IMR-90 (cell line): ENCODE measurements around the gene PAM16. TPM values are rescaled to one million over a fixed set of nuclear protein-coding genes. Genes with fewer than 3 reads are reported as not detected.

ENCODE experiments used
- ATAC-seq: fragments of 200-7000 bp; cut with Tn5 transposase; 2 replicates; pipeline ENCODE4 v1.9.1; 2020; ENCODE audit warnings: low read depth, mild to moderate bottlenecking, moderate library complexity
- BruUV-seq: library from RNA; stranded (reverse); fragments of 400-500 nt; replicated peaks from 2 replicates; lab custom pipeline; 2021; lab: Mats Ljungman, UMichigan
- CTCF ChIA-PET: fragments of 300-600 bp; formaldehyde crosslinking; extraction: SDS; loops from one replicate; lab custom pipeline; 2021; ENCODE audit warnings: antibody characterized with exemption; lab: Yijun Ruan, JAX
- POLR2A ChIA-PET: fragments of 300-600 bp; sonication (Branson Sonifier 250); formaldehyde crosslinking; loops from one replicate; lab custom pipeline; 2022; ENCODE audit warnings: antibody characterized with exemption; ENCODE audit not compliant: unreplicated experiment; lab: Charles Lee
- DNase-seq: peaks from one replicate; pipeline ENCODE4 v3.0.0; 2013
- H2AFZ ChIP-seq: replicated peaks from 2 replicates; pipeline ENCODE3; 2013; ENCODE audit warnings: low read length, mild to moderate bottlenecking; ENCODE audit not compliant: poor library complexity
- H2AK5ac ChIP-seq: 2 replicates; pipeline ENCODE4 v1.6.1; 2013; ENCODE audit warnings: low read depth, low read length, inconsistent platforms
- H2AK9ac ChIP-seq: replicated peaks from 2 replicates; pipeline ENCODE3; 2013; ENCODE audit warnings: mild to moderate bottlenecking, low read depth, low read length, moderate library complexity; ENCODE audit not compliant: poor library complexity
- H2BK120ac ChIP-seq: 2 replicates; pipeline ENCODE4 v1.6.1; 2013; ENCODE audit warnings: low read depth, low read length, inconsistent platforms
- H2BK15ac ChIP-seq: 3 replicates; pipeline ENCODE4 v1.6.1; 2013; ENCODE audit warnings: low read depth, low read length, inconsistent platforms
- H2BK20ac ChIP-seq: 2 replicates; pipeline ENCODE4 v1.6.1; 2013; ENCODE audit warnings: low read depth, mild to moderate bottlenecking, inconsistent platforms, low read length, moderate library complexity
- H2BK5ac ChIP-seq: 2 replicates; pipeline ENCODE4 v1.6.1; 2013; ENCODE audit warnings: mild to moderate bottlenecking, low read depth, low read length, inconsistent platforms; ENCODE audit not compliant: poor library complexity, severe bottlenecking
- H3K14ac ChIP-seq: replicated peaks from 2 replicates; pipeline ENCODE4 v1.6.1; 2013; ENCODE audit warnings: low read depth, low read length, inconsistent platforms
- H3K18ac ChIP-seq: 2 replicates; pipeline ENCODE4 v1.6.1; 2013; ENCODE audit warnings: low read depth, low read length, control low read depth
- H3K23ac ChIP-seq: 2 replicates; pipeline ENCODE4 v1.6.1; 2013; ENCODE audit warnings: low read depth, low read length, inconsistent platforms
- H3K27ac ChIP-seq: 2 replicates; pipeline ENCODE4 v1.5.1; 2013; ENCODE audit warnings: mild to moderate bottlenecking, control low read depth, low read length; ENCODE audit not compliant: insufficient read depth
- H3K27me3 ChIP-seq: 2 replicates; pipeline ENCODE4 v1.6.1; 2013; ENCODE audit warnings: low read length; ENCODE audit not compliant: control insufficient read depth, insufficient read depth
- H3K36me3 ChIP-seq: 2 replicates; pipeline ENCODE4 v1.6.1; 2013; ENCODE audit warnings: low read length, mixed read lengths; ENCODE audit not compliant: control insufficient read depth, insufficient read depth
- H3K4ac ChIP-seq: 2 replicates; pipeline ENCODE4 v1.6.1; 2013; ENCODE audit warnings: low read depth, low read length, inconsistent platforms
- H3K4me1 ChIP-seq: 2 replicates; pipeline ENCODE4 v1.6.1; 2013; ENCODE audit warnings: low read length, mixed read lengths; ENCODE audit not compliant: control insufficient read depth, insufficient read depth
- H3K4me2 ChIP-seq: 2 replicates; pipeline ENCODE4 v1.6.1; 2013; ENCODE audit warnings: low read depth, mild to moderate bottlenecking, control low read depth, low read length, moderate library complexity
- H3K4me3 ChIP-seq: 2 replicates; pipeline ENCODE4 v1.5.1; 2013; ENCODE audit warnings: low read depth, mild to moderate bottlenecking, control low read depth, low read length, moderate library complexity; ENCODE audit not compliant: insufficient read depth
- H3K56ac ChIP-seq: 2 replicates; pipeline ENCODE4 v1.6.1; 2013; ENCODE audit warnings: low read length, inconsistent platforms; ENCODE audit not compliant: insufficient read depth; ENCODE audit errors: extremely low read depth
- H3K79me1 ChIP-seq, 2 experiments: 2 replicates each; pipeline ENCODE4 v1.6.1; 2013; ENCODE audit warnings: low read length in 2 of 2, inconsistent platforms in 1 of 2, low read depth in 1 of 2
- H3K9ac ChIP-seq: 2 replicates; pipeline ENCODE4 v1.6.1; 2013; ENCODE audit warnings: low read depth, low read length, control low read depth
- H3K9me1 ChIP-seq: 2 replicates; pipeline ENCODE4 v1.6.1; 2013; ENCODE audit warnings: low read length, inconsistent platforms; ENCODE audit not compliant: insufficient read depth
- H3K9me3 ChIP-seq: 2 replicates; pipeline ENCODE4 v1.6.1; 2013; ENCODE audit warnings: low read length; ENCODE audit not compliant: control insufficient read depth, insufficient read depth
- H4K20me1 ChIP-seq: 2 replicates; pipeline ENCODE4 v1.6.1; 2013; ENCODE audit warnings: low read length, inconsistent platforms; ENCODE audit not compliant: insufficient read depth
- H4K5ac ChIP-seq: 2 replicates; pipeline ENCODE4 v1.6.1; 2013; ENCODE audit warnings: mild to moderate bottlenecking, low read depth, low read length, control low read depth
- H4K8ac ChIP-seq, 2 experiments: 2 replicates each; pipeline ENCODE4 v1.6.1; 2013; ENCODE audit warnings: low read depth in 2 of 2, low read length in 2 of 2, control low read depth in 1 of 2, inconsistent platforms in 1 of 2
- H4K91ac ChIP-seq: 2 replicates; pipeline ENCODE4 v1.6.1; 2013; ENCODE audit warnings: low read depth, low read length, inconsistent platforms; ENCODE audit not compliant: insufficient read depth
- CEBPB ChIP-seq: IDR thresholded peaks from 2 replicates; pipeline ENCODE4 v1.6.1; 2012; ENCODE audit warnings: low read depth, low read length, improper control_type of control experiment
- CHD1 ChIP-seq: IDR thresholded peaks from 2 replicates; pipeline ENCODE4 v1.6.1; 2012; ENCODE audit warnings: low read depth, low read length, improper control_type of control experiment
- MAFK ChIP-seq: IDR thresholded peaks from 2 replicates; pipeline ENCODE4 v1.6.1; 2012; ENCODE audit warnings: low read depth, low read length, improper control_type of control experiment
- MXI1 ChIP-seq: IDR thresholded peaks from 2 replicates; pipeline ENCODE4 v1.6.1; 2012; ENCODE audit warnings: low read depth, mild to moderate bottlenecking, low read length, moderate library complexity, borderline replicate concordance
- RAD21 ChIP-seq: IDR thresholded peaks from 2 replicates; pipeline ENCODE4 v1.6.1; 2012; ENCODE audit warnings: low read length, improper control_type of control experiment
- RCOR1 ChIP-seq: IDR thresholded peaks from 2 replicates; pipeline ENCODE4 v1.6.1; 2012; ENCODE audit warnings: mild to moderate bottlenecking, low read length, improper control_type of control experiment; ENCODE audit not compliant: insufficient replicate concordance
- RFX5 ChIP-seq: IDR thresholded peaks from 2 replicates; pipeline ENCODE4 v1.8.0; 2012; ENCODE audit warnings: low read depth, mild to moderate bottlenecking, low read length, moderate library complexity
- WGBS, 2 experiments: methylation state at CpG; one replicate each; pipeline versions ENCODE4 v1.1.5 to v1.1.7; 2013; ENCODE audit warnings: missing lambda C conversion rate in 2 of 2; ENCODE audit not compliant: insufficient read length in 1 of 2; ENCODE audit errors: extremely low coverage in 2 of 2; 5-methylcytosine and 5-hydroxymethylcytosine counted together
- dilution Hi-C: fragments of 300-500 bp; cut with HindIII; formaldehyde crosslinking; loops from one replicate; pipeline ENCODE4 v1.14.3; 2018; ENCODE audit warnings: low sequenced_read_pairs; ENCODE audit not compliant: unreplicated experiment
- in situ Hi-C: fragments of 300-500 bp; cut with MboI; formaldehyde crosslinking; loops from 3 replicates; pipeline ENCODE4 v1.14.3; 2019; ENCODE audit warnings: low sequenced_read_pairs, inconsistent platforms, mixed read lengths
- intact Hi-C: fragments of 100-400 bp; cut with micrococcal nuclease; formaldehyde crosslinking; loops from 2 replicates; pipeline ENCODE4 v1.10.0; 2022
- polyA plus RNA-seq, 3 experiments: library from polyadenylated mRNA; depleted of rRNA; stranded (reverse); fragments of >200 nt; gene quantifications; 2 replicates each; pipeline ENCODE4 v1.2.3, GENCODE V29; 2012; ENCODE audit warnings: low replicate concordance in 1 of 3
- total RNA-seq: library from RNA; depleted of rRNA; stranded (reverse); fragments of >200 nt; gene quantifications from 2 replicates; pipeline ENCODE4 v1.2.3, GENCODE V29; 2012
- TF ChIP-seq, protein P1 (sequence below): conservative IDR thresholded peaks from 2 replicates; pipeline ENCODE4 v1.5.1; 2012; ENCODE audit warnings: mild to moderate bottlenecking, low read depth, low read length, improper control_type of control experiment

PAM16 gene
- total and polyA plus RNA-seq, 2 of the 4 experiments (the other 2 are of a cell fraction) = 17.9 to 48.4 TPM

DNA sequence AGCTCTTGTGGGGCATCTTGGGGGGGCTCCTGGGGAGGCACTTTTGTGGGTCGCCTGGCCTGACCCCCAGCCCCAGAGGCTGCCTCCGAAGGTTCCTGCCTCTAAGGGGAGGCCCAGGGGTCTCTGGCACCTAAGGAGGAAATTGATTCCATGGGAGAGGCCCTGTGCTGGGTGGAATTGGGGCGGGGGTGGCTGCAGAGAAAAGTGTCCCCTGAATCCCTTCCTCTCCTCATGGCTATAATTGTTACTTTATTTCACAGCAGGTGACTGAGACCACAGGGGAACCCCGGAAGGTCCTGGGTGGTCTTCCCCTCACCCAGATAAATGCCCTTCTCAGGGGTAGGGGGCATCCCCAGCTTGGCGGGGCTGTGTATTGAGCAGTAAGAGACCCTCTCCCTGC is 32.2 kb downstream of the PAM16 start:
- H2BK15ac ChIP-seq = no peak overlapping the region
- peaks cover 6 to 73% of the 10 kb centered on the region in 2 experiments; a peak in 3 of 4 replicates for H3K79me1 ChIP-seq
- no peak overlapping the region for H3K14ac ChIP-seq
- H4K20me1 ChIP-seq = peaks cover 73% of the 10 kb centered on the region
- no peak overlapping the region for H3K18ac ChIP-seq
- ChIA-PET CTCF (no interaction called here), POLR2A (no interaction called here)
- H3K27ac ChIP-seq = no peak overlapping the region
- H4K5ac ChIP-seq = no peak overlapping the region
- TF ChIP-seq RAD21 (no peak), MAFK (no peak), RFX5 (no peak), CEBPB (no peak), CHD1 (no peak), RCOR1 (no peak), MXI1 (no peak)
- TF ChIP-seq, protein P1, sequence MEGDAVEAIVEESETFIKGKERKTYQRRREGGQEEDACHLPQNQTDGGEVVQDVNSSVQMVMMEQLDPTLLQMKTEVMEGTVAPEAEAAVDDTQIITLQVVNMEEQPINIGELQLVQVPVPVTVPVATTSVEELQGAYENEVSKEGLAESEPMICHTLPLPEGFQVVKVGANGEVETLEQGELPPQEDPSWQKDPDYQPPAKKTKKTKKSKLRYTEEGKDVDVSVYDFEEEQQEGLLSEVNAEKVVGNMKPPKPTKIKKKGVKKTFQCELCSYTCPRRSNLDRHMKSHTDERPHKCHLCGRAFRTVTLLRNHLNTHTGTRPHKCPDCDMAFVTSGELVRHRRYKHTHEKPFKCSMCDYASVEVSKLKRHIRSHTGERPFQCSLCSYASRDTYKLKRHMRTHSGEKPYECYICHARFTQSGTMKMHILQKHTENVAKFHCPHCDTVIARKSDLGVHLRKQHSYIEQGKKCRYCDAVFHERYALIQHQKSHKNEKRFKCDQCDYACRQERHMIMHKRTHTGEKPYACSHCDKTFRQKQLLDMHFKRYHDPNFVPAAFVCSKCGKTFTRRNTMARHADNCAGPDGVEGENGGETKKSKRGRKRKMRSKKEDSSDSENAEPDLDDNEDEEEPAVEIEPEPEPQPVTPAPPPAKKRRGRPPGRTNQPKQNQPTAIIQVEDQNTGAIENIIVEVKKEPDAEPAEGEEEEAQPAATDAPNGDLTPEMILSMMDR = no peak
- no CpG with 5 or more reads among the region's 5 CpGs for WGBS, 2 experiments
- BruUV-seq = no TSS peak
- H3K9me1 ChIP-seq = peaks cover 14% of the 10 kb centered on the region
- ATAC-seq = no peak
- dilution Hi-C loops (no loop called here), in situ Hi-C loops (no loop called here), intact Hi-C loops (loop anchor here (5.0 kb wide), 1 partner anchor 47 kb away; the partner anchor contains the start of gene TFAP4)
- no peak overlapping the region for H3K56ac ChIP-seq
- H3K4me3 ChIP-seq = no peak overlapping the region
- no peak overlapping the region for H2BK120ac ChIP-seq
- no peak overlapping the region for H2AK5ac ChIP-seq
- H3K4ac ChIP-seq = no peak overlapping the region
- H2AK9ac ChIP-seq = no peak overlapping the region
- no peak overlapping the region for H3K23ac ChIP-seq
- H2BK5ac ChIP-seq = no peak overlapping the region
- no peak overlapping the region for H3K9ac ChIP-seq
- H3K4me2 ChIP-seq = no peak overlapping the region
- H3K9me3 ChIP-seq = no peaks in the 10 kb centered on the region
- no peak overlapping the region for H4K8ac ChIP-seq
- DNase-seq = no peak
- no peaks in the 10 kb centered on the region for H3K27me3 ChIP-seq
- peaks cover 29% of the 10 kb centered on the region for H3K4me1 ChIP-seq
- H4K91ac ChIP-seq = no peak overlapping the region
- H3K36me3 ChIP-seq = no peaks in the 10 kb centered on the region
- no peak overlapping the region for H2BK20ac ChIP-seq
- H2AFZ ChIP-seq = no peak overlapping the region
